ENCODE results near the gene OPN3. TPM values are rescaled to one million over a fixed set of nuclear protein-coding genes. Genes with fewer than 3 reads are reported as not detected.

The OPN3 gene
- total RNA-seq, 1 experiment from 2014 or later: 10.0 TPM

GRCh38 chr1:241560849-241561187 is 79.4 kb downstream of the OPN3 start:
- Mint-ChIP-seq H3K36me3 (ENCODE audit: insufficient read depth in 1 of 3, low read depth in 3 of 3) (no peaks in the 10 kb centered on the region), H3K27ac (no peak overlapping the region), H3K4me3 (no peak overlapping the region), H3K27me3 (ENCODE audit: low read depth) (no peaks in the 10 kb centered on the region), H3K9me3 (no peaks in the 10 kb centered on the region), H3K4me1 (no peaks in the 10 kb centered on the region)
- no peak overlapping the region for H3K4me2 ChIP-seq (ENCODE audit: insufficient read depth, insufficient read length, low read length)
- no peak overlapping the region for H2AFZ ChIP-seq (ENCODE audit: low read length)
- H2BK5ac ChIP-seq (ENCODE audit: insufficient read length, low read length): no peak overlapping the region
- no peaks in the 10 kb centered on the region for H3K79me2 ChIP-seq (ENCODE audit: insufficient read depth, low read length)
- no peaks in the 10 kb centered on the region for H4K20me1 ChIP-seq (ENCODE audit: control insufficient read depth, insufficient read depth, insufficient read length)
- no peak overlapping the region for H3K18ac ChIP-seq (ENCODE audit: insufficient read length, low read depth, low read length)
- no CpG with 5 or more reads among the region's 3 CpGs for WGBS (ENCODE audit: extremely low coverage, insufficient read length, low lambda C conversion rate)
- H2BK15ac ChIP-seq (ENCODE audit: low read depth, low read length): no peak overlapping the region
- H2BK12ac ChIP-seq (ENCODE audit: insufficient read length, low read depth, low read length): no peak overlapping the region
- no peak overlapping the region for H3K4ac ChIP-seq (ENCODE audit: low read depth, low read length)
- no peak overlapping the region for H4K8ac ChIP-seq (replicated peaks; ENCODE audit: insufficient read length, low read depth, low read length)
- no peak for DNase-seq
- no peak overlapping the region for H4K91ac ChIP-seq (ENCODE audit: insufficient read length, low read depth, low read length)
- H3K9me3 ChIP-seq (ENCODE audit: control insufficient read depth, low read depth, low read length): no peaks in the 10 kb centered on the region
- H3K56ac ChIP-seq (ENCODE audit: insufficient read length, low read depth, low read length): no peak overlapping the region
- H3K9ac ChIP-seq (ENCODE audit: extremely low read depth, insufficient read length, low read length): no peak overlapping the region
- H3K23me2 ChIP-seq (ENCODE audit: insufficient read length, low read depth, low read length, poor library complexity, severe bottlenecking): no peaks in the 10 kb centered on the region
- no peaks in the 10 kb centered on the region for H3K79me1 ChIP-seq (ENCODE audit: insufficient read depth, low read depth, low read length, poor library complexity, severe bottlenecking)
- H4K5ac ChIP-seq (ENCODE audit: insufficient read length, low read depth, low read length): no peak overlapping the region
- H2BK20ac ChIP-seq (ENCODE audit: low read depth, low read length, poor library complexity, severe bottlenecking): no peak overlapping the region
- H3K23ac ChIP-seq (ENCODE audit: insufficient read length, low read depth, low read length): no peak overlapping the region
- TF ChIP-seq CTCF (conservative IDR thresholded peaks at IDR 0.05): no peak
- H3T11ph ChIP-seq (ENCODE audit: low read length): no peak overlapping the region
- H3K4me1 ChIP-seq (ENCODE audit: insufficient read depth, low read length): no peaks in the 10 kb centered on the region
- no peak overlapping the region for H3K27ac ChIP-seq (ENCODE audit: insufficient read length, low read depth, low read length)
- H2BK120ac ChIP-seq (ENCODE audit: low read depth, low read length, poor library complexity, severe bottlenecking): no peak overlapping the region
- no peak overlapping the region for H3K14ac ChIP-seq (ENCODE audit: insufficient read depth, low read length)
- H3K27me3 ChIP-seq (ENCODE audit: insufficient read depth, low read length): no peaks in the 10 kb centered on the region
- no peak overlapping the region for H2AK5ac ChIP-seq (ENCODE audit: insufficient read length, low read length)

All from H9 (cell line).